B cell (primary cell): Measurements from ENCODE around the gene TF. TPM values are rescaled to one million over a fixed set of nuclear protein-coding genes. Genes with fewer than 3 reads are reported as not detected.

Experiments
- ATAC-seq: fragments of 200-7000 bp; cut with Tn5 transposase; one replicate; pipeline ENCODE4 v1.10.0; 2021; ENCODE audit warnings: low read depth, mild to moderate bottlenecking, moderate number of reproducible peaks, moderate library complexity
- CTCF ChIA-PET: fragments of 350-600 bp; sonication (Branson Sonifier 250); formaldehyde crosslinking; loops from one replicate; lab custom pipeline; 2021; ENCODE audit warnings: antibody characterized with exemption, inconsistent platforms; lab: Charles Lee
- POLR2A ChIA-PET: fragments of 350-600 bp; sonication (Branson Sonifier 250); formaldehyde crosslinking; loops from one replicate; lab custom pipeline; 2021; ENCODE audit warnings: antibody characterized with exemption; lab: Charles Lee
- DNase-seq: peaks from one replicate; pipeline ENCODE4 v3.0.0; 2013
- H2AFZ ChIP-seq: 2 replicates; pipeline ENCODE4 v1.6.1; 2012; ENCODE audit warnings: mild to moderate bottlenecking, low read depth, low read length; ENCODE audit not compliant: insufficient read depth, poor library complexity, severe bottlenecking
- H3K27ac ChIP-seq, 2 donors: 1 replicate in 1 of 2; 2 replicates in 1 of 2; pipeline ENCODE4 v1.5.1; 2012 to 2013; ENCODE audit warnings: low read length in 2 of 2, mild to moderate bottlenecking in 2 of 2, moderate library complexity in 1 of 2
- H3K27me3 ChIP-seq, 4 experiments: fragments of 200-600 bp in 1 of 4; sonication (generic) in 1 of 4; replicated peaks in 1 of 4; 1 replicate in 2 of 4; 2 replicates in 2 of 4; pipeline versions ENCODE4 v1.6.1 to v1.7.0; 2013 to 2016; ENCODE audit warnings: low read length in 3 of 4, mild to moderate bottlenecking in 2 of 4, mixed read lengths in 1 of 4, moderate library complexity in 1 of 4; ENCODE audit not compliant: insufficient read depth in 4 of 4, control insufficient read depth in 3 of 4; ENCODE audit errors: control extremely low read depth in 1 of 4
- H3K36me3 ChIP-seq, 2 experiments: replicated peaks in 1 of 2; 1 replicate in 1 of 2; 2 replicates in 1 of 2; pipeline versions ENCODE4 v1.6.1 to v1.7.1; 2013; ENCODE audit warnings: low read length in 1 of 2; ENCODE audit not compliant: insufficient read depth in 2 of 2, control insufficient read depth in 1 of 2; ENCODE audit errors: control extremely low read depth in 1 of 2, extremely low read depth in 1 of 2
- H3K4me1 ChIP-seq, 2 donors: fragments of 200-600 bp in 1 of 2; sonication (generic) in 1 of 2; 1 replicate in 1 of 2; 2 replicates in 1 of 2; pipeline versions ENCODE4 v1.5.1 to v1.6.1; 2013 to 2017; ENCODE audit warnings: low read length in 2 of 2; ENCODE audit not compliant: control insufficient read depth in 2 of 2, insufficient read depth in 2 of 2
- H3K4me2 ChIP-seq: replicated peaks from 2 replicates; pipeline ENCODE3; 2012; ENCODE audit warnings: mild to moderate bottlenecking, low read depth, low read length; ENCODE audit not compliant: poor library complexity, severe bottlenecking
- H3K4me3 ChIP-seq, 5 experiments: fragments of 200-600 bp in 1 of 5; sonication (generic) in 1 of 5; 1 replicate in 3 of 5; 2 replicates in 2 of 5; pipeline versions ENCODE4 v1.5.1 to v1.7.0; 2011 to 2016; ENCODE audit warnings: low read length in 4 of 5, mild to moderate bottlenecking in 4 of 5, low read depth in 2 of 5, control low read depth in 1 of 5, moderate library complexity in 1 of 5; ENCODE audit not compliant: insufficient read depth in 1 of 5; ENCODE audit errors: control extremely low read depth in 1 of 5, extremely low read depth in 1 of 5
- H3K79me2 ChIP-seq: fragments of 200-600 bp; sonication (generic); one replicate; pipeline ENCODE4 v1.6.0; 2016; ENCODE audit warnings: low read length; ENCODE audit not compliant: control insufficient read depth, insufficient read depth
- H3K9ac ChIP-seq: fragments of 200-600 bp; sonication (generic); 2 replicates; pipeline ENCODE4 v1.6.1; 2017; ENCODE audit warnings: mild to moderate bottlenecking, low read length, moderate library complexity
- H3K9me3 ChIP-seq, 3 donors: one replicate each; pipeline versions ENCODE4 v1.6.1 to v1.7.1; 2013; ENCODE audit warnings: low read length in 2 of 3; ENCODE audit not compliant: control insufficient read depth in 2 of 3, insufficient read depth in 1 of 3; ENCODE audit errors: control extremely low read depth in 1 of 3
- H4K20me1 ChIP-seq: 2 replicates; pipeline ENCODE4 v1.6.0; 2012; ENCODE audit warnings: mild to moderate bottlenecking, low read length; ENCODE audit not compliant: insufficient read depth, control insufficient read depth, poor library complexity, severe bottlenecking
- H3K27ac Mint-ChIP-seq: one replicate; pipeline ENCODE4 v1.8.0; 2021; ENCODE audit warnings: mixed read lengths
- H3K27me3 Mint-ChIP-seq: one replicate; pipeline ENCODE4 v1.8.0; 2021; ENCODE audit warnings: mixed read lengths
- H3K4me1 Mint-ChIP-seq: one replicate; pipeline ENCODE4 v1.8.0; 2021; ENCODE audit warnings: mixed read lengths
- H3K4me3 Mint-ChIP-seq: one replicate; pipeline ENCODE4 v1.8.0; 2021; ENCODE audit warnings: mixed read lengths
- H3K9me3 Mint-ChIP-seq: one replicate; pipeline ENCODE4 v1.8.0; 2022; ENCODE audit warnings: mixed read lengths; ENCODE audit not compliant: insufficient read depth
- CTCF ChIP-seq: fragments of 200-600 bp; IDR thresholded peaks from one replicate; pipeline ENCODE4 v1.8.0; 2022; ENCODE audit warnings: antibody characterized with exemption, mild to moderate bottlenecking
- EZH2 ChIP-seq: IDR thresholded peaks from 2 replicates; pipeline ENCODE4 v1.6.1; 2012; ENCODE audit warnings: borderline replicate concordance, low read depth, mild to moderate bottlenecking, moderate library complexity, low read length; ENCODE audit not compliant: insufficient read depth, poor library complexity, severe bottlenecking
- WGBS: methylation state at CpG from one replicate; pipeline ENCODE4 v1.1.5; 2013; ENCODE audit warnings: missing lambda C conversion rate; ENCODE audit not compliant: insufficient coverage; 5-methylcytosine and 5-hydroxymethylcytosine counted together
- intact Hi-C: fragments of 100-400 bp; cut with micrococcal nuclease; formaldehyde crosslinking; loops from one replicate; pipeline ENCODE4 v1.10.0; 2022
- polyA plus RNA-seq: library from polyadenylated mRNA; depleted of rRNA; stranded (reverse); fragments of >200 nt; gene quantifications from 2 replicates; pipeline ENCODE4 v1.2.3, GENCODE V29; 2012
- total RNA-seq, 2 donors: library from RNA; stranded (reverse); fragments of 120-200 nt in 1 of 2; gene quantifications; 1 replicate in 1 of 2; 2 replicates in 1 of 2; pipeline versions ENCODE4 v1.2.3 to v1.2.4, GENCODE V29; 2013 to 2022

The TF gene
- total and polyA plus RNA-seq, 2 donors (not counting 1 experiment from before 2014, with no cell fraction given): 0.27 to 0.37 TPM

DNA sequence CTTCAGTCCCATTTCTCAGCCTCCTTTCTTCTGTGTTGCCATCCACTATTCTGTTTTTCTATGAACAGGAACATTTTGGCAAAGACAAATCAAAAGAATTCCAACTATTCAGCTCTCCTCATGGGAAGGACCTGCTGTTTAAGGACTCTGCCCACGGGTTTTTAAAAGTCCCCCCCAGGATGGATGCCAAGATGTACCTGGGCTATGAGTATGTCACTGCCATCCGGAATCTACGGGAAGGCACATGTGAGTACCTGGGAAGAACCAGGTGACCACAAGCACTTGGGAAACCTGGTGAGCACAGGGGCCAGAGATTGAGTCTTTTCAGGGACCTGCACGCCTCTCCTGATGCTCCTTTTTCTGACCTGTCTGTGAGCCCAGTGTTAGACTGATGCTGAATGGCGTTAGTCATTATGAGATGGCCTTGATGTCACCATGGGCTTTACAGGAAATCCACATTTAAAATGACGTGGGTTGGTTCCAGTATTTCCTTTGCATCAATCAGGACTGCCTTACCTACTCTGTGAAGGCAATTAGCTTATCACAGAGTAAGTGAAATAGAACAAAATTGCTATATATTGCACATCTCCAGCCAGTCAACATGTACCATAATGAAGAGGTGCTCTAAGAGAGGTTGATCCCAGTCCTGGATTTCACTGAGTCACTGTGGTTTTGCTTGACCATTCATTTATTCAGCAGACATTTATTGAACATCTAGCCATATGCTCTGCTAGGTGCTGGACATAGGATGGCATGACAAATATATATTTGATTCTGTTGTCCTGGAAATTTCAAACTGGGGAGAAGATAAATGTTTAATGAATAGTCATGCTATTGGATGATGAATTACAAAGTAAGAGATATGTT is 11.7 kb downstream of the TF start:
- Histone ChIP-seq H3K27ac (no peak overlapping the region), H3K4me2 (no peak overlapping the region), H3K4me3 (no peak overlapping the region), H2AFZ (no peak overlapping the region), H3K79me2 (no peaks in the 10 kb centered on the region), H3K27me3 (no peaks in the 10 kb centered on the region), H3K9me3 (no peaks in the 10 kb centered on the region), H4K20me1 (no peaks in the 10 kb centered on the region), H3K9ac (no peak overlapping the region), H3K36me3 (no peaks in the 10 kb centered on the region), H3K4me1 (no peaks in the 10 kb centered on the region)
- ATAC-seq (no peak), DNase-seq (no peak)
- intact Hi-C loops: no loop called here
- 89% methylated on average over 5 of the region's 6 CpGs for WGBS
- ChIA-PET CTCF (no interaction called here), POLR2A (no interaction called here)
- H3K27me3 Mint-ChIP-seq: peaks cover 11% of the 10 kb centered on the region
- H3K27ac Mint-ChIP-seq: no peak overlapping the region
- H3K9me3 Mint-ChIP-seq: no peaks in the 10 kb centered on the region
- no peak for TF ChIP-seq EZH2
- no peak for TF ChIP-seq CTCF
- H3K4me3 Mint-ChIP-seq: no peak overlapping the region
- no peaks in the 10 kb centered on the region for H3K4me1 Mint-ChIP-seq

- H3K9me3 ChIP-seq: no peaks in the 10 kb centered on the region
- H3K9ac ChIP-seq: no peak overlapping the region
- H4K20me1 ChIP-seq: no peaks in the 10 kb centered on the region
- H3K4me1 Mint-ChIP-seq: no peaks in the 10 kb centered on the region
- no peaks in the 10 kb centered on the region for H3K9me3 Mint-ChIP-seq
- no peaks in the 10 kb centered on the region for H3K36me3 ChIP-seq
- DNase-seq (no peak), ATAC-seq (no peak)
- no peak overlapping the region for H3K27ac ChIP-seq
- no peak overlapping the region for H3K4me3 ChIP-seq
- no peak overlapping the region for H2AFZ ChIP-seq
- H3K79me2 ChIP-seq: no peaks in the 10 kb centered on the region
- 60% methylated on average over 1 of the region's 1 CpG for WGBS
- H3K27me3 ChIP-seq: no peaks in the 10 kb centered on the region
- H3K4me3 Mint-ChIP-seq: no peak overlapping the region
- no peaks in the 10 kb centered on the region for H3K4me1 ChIP-seq
- H3K27ac Mint-ChIP-seq: no peak overlapping the region
- TF ChIP-seq CTCF: no peak
- TF ChIP-seq EZH2: no peak
- H3K4me2 ChIP-seq: no peak overlapping the region
- CTCF ChIA-PET: no interaction called here
- H3K27me3 Mint-ChIP-seq: peaks cover 11% of the 10 kb centered on the region
- POLR2A ChIA-PET: no interaction called here
- intact Hi-C loops: no loop called here
These were observed 12.4 kb downstream of the TF start for GRCh38 chr3:133758568-133758928.
